Measurements from ENCODE around the gene IGF2BP1. TPM values are rescaled to one million over a fixed set of nuclear protein-coding genes. Genes with fewer than 3 reads are reported as not detected.

IGF2BP1 gene
- total and polyA plus RNA-seq, 2 of the 8 experiments (the other 6 are each of a cell fraction or from before 2014, with no cell fraction given), result 41.6 to 513 TPM

DNA sequence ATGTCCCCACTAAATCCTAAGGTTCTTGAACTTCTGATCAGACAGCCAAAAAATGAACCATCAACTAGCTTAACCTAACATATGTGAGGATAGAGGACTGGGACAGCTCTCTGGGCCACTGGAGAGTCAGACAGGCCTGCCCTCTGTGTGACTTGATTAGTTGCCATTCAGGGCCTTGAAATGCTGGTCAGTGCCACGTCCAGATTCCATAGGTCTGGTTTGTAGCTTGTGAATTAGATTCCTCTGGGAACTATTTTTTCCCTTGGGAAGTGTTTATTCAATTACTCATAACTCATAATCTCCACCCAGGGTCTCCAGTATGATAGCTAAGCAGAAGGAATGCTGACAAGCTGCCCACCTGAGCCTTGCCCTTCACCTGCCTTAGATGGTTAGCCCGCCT is 48.2 kb downstream of the IGF2BP1 start:
- Histone ChIP-seq H2BK5ac (ENCODE audit: low read depth, low read length) (no peak overlapping the region), H2BK20ac (ENCODE audit: low read length) (no peak overlapping the region), H2BK15ac (ENCODE audit: low read length) (no peak overlapping the region), H3K56ac (replicated peaks; ENCODE audit: insufficient read length, low read depth, low read length) (no peak overlapping the region), H4K5ac (ENCODE audit: insufficient read length, low read depth, low read length) (no peak overlapping the region), H2BK12ac (ENCODE audit: low read depth, low read length) (no peak overlapping the region), H3K18ac (ENCODE audit: extremely low read depth, low read length) (no peak overlapping the region), H4K91ac (replicated peaks; ENCODE audit: insufficient read length, low read length) (no peak overlapping the region), H2AK5ac (ENCODE audit: low read depth, low read length) (no peak overlapping the region), H3K79me2 (ENCODE audit: control insufficient read depth in 1 of 2, insufficient read depth in 2 of 2, low read length in 2 of 2) (no peaks in the 10 kb centered on the region), H3K4ac (replicated peaks; ENCODE audit: insufficient read length, low read depth, low read length) (no peak overlapping the region), H3K27me3 (replicated peaks in 1 of 4; ENCODE audit: control insufficient read depth in 3 of 4, extremely low read depth in 1 of 4, insufficient read depth in 3 of 4, low read length in 3 of 4) (no peaks in the 10 kb centered on the region), H3K9ac (replicated peaks in 1 of 4; ENCODE audit: extremely low read depth in 1 of 4, low read depth in 3 of 4, low read length in 3 of 4) (no peak overlapping the region), H3K9me3 (ENCODE audit: insufficient read depth in 2 of 2, low read depth in 1 of 2, low read length in 1 of 2) (no peaks in the 10 kb centered on the region), H3K4me3 (ENCODE audit: extremely low read depth in 1 of 4, insufficient read depth in 2 of 4, low read depth in 3 of 4, low read length in 4 of 4) (no peak overlapping the region), H3K36me3 (ENCODE audit: control insufficient read depth in 2 of 4, insufficient read depth in 4 of 4, low read length in 3 of 4) (peaks cover 85 to 100% (median 93%) of the 10 kb centered on the region in 4 experiments), H3K79me1 (ENCODE audit: low read depth, low read length) (no peaks in the 10 kb centered on the region), H4K20me1 (replicated peaks in 1 of 2; ENCODE audit: control insufficient read depth in 1 of 2, insufficient read depth in 2 of 2, low read length in 2 of 2) (peaks cover 0 to 20% of the 10 kb centered on the region in 2 experiments), H3K23ac (ENCODE audit: insufficient read length) (no peak overlapping the region), H3K4me1 (replicated peaks in 1 of 4; ENCODE audit: control insufficient read depth in 3 of 4, insufficient read depth in 4 of 4, low read length in 3 of 4) (no peaks in the 10 kb centered on the region; a peak in 1 of 7 replicates), H2AFZ (ENCODE audit: low read length) (no peak overlapping the region), H4K8ac (ENCODE audit: extremely low read depth, insufficient read depth, low read length) (no peak overlapping the region), H3K27ac (ENCODE audit: low read depth, low read length) (no peak overlapping the region), H2BK120ac (replicated peaks; ENCODE audit: low read depth, low read length) (no peak overlapping the region), H3K4me2 (ENCODE audit: insufficient read depth in 1 of 2, low read depth in 2 of 2, low read length in 2 of 2) (no peak overlapping the region), H3K23me2 (ENCODE audit: low read depth, low read length) (no peaks in the 10 kb centered on the region), H3K14ac (ENCODE audit: insufficient read length) (no peak overlapping the region)
- TF ChIP-seq MAX (IDR thresholded peaks at IDR 0.05) (no peak), PHF8 (conservative IDR thresholded peaks at IDR 0.05; ENCODE audit: low read depth, low read length) (no peak), TEAD4 (IDR thresholded peaks at IDR 0.05; ENCODE audit: low read depth, low read length) (no peak), SP2 (IDR thresholded peaks at IDR 0.05; ENCODE audit: low read length) (no peak), RBBP5 (IDR thresholded peaks at IDR 0.05; ENCODE audit: borderline replicate concordance, low read depth, low read length) (no peak), EP300 (IDR thresholded peaks at IDR 0.05; ENCODE audit: borderline replicate concordance in 1 of 2, low read depth in 2 of 2, low read length in 2 of 2) (no peak), NANOG (IDR thresholded peaks at IDR 0.05; ENCODE audit: insufficient read depth, low read depth, low read length, poor library complexity, severe bottlenecking) (no peak), CREB1 (IDR thresholded peaks at IDR 0.05) (no peak), TBP (IDR thresholded peaks at IDR 0.05; ENCODE audit: low read depth, low read length) (no peak), POLR2AphosphoS5 (IDR thresholded peaks at IDR 0.05; ENCODE audit: low read depth, low read length) (no peak), FOSL1 (IDR thresholded peaks at IDR 0.05; ENCODE audit: insufficient read depth, low read depth, low read length) (no peak)
- WGBS, 2 experiments (ENCODE audit: extremely low coverage in 1 of 2, insufficient coverage in 1 of 2, insufficient read length in 1 of 2, insufficient replicate concordance in 2 of 2, low coverage in 1 of 2, low lambda C conversion rate in 2 of 2, missing lambda C conversion rate in 1 of 2), result 79% methylated on average over 2 of the region's 2 CpGs; no CpG with 5 or more reads in 1 of the 2 experiments
- DNase-seq (ENCODE audit: low read depth in 1 of 2, low spot score in 2 of 2), result no peak
- no peak for FAIRE-seq
- POLR2A ChIA-PET (ENCODE audit: partially characterized antibody), result interaction anchor here (0.8 to 3.7 kb wide), 8 partner anchors 9 to 136 kb away, joined by 3 to 28 read pairs (median 4); partner anchors contain the start of gene SNF8
- CTCF ChIA-PET (ENCODE audit: partially characterized antibody), result interaction anchor here (0.5 to 4.4 kb wide), 10 partner anchors 10 to 262 kb away, joined by 3 to 29 read pairs (median 3); no protein-coding TSS in a partner anchor
